Vagina (tissue), 2 donors: ENCODE measurements around the gene JOSD2. TPM values are rescaled to one million over a fixed set of nuclear protein-coding genes. Genes with fewer than 3 reads are reported as not detected.

Source experiments
- DNase-seq, 2 donors: peaks; one replicate each; pipeline ENCODE4 v3.0.0-alpha.2; 2017; ENCODE audit errors: extremely low spot score in 2 of 2
- H3K27ac ChIP-seq: fragments of 200-600 bp; sonication (generic); one replicate; pipeline ENCODE4 v1.5.1; 2019
- H3K27me3 ChIP-seq: fragments of 200-600 bp; sonication (generic); one replicate; pipeline ENCODE4 v1.5.1; 2019
- H3K36me3 ChIP-seq, 2 donors: fragments of 200-600 bp; sonication (generic); one replicate each; pipeline ENCODE4 v1.5.1; 2017 to 2019
- H3K4me1 ChIP-seq: fragments of 200-600 bp; sonication (generic); one replicate; pipeline ENCODE4 v1.5.1; 2019
- H3K4me3 ChIP-seq, 2 donors: fragments of 200-600 bp; sonication (generic); 1 replicate in 1 of 2; 2 replicates in 1 of 2; pipeline ENCODE4 v1.5.1; 2016 to 2019
- H3K9me3 ChIP-seq: fragments of 200-600 bp; sonication (generic); one replicate; pipeline ENCODE4 v1.5.1; 2019
- CTCF ChIP-seq, 3 experiments: fragments of 450-650 bp in 2 of 3; fragments of 200-600 bp in 1 of 3; sonication (generic) in 1 of 3; IDR thresholded peaks; one replicate each; pipeline ENCODE4 v1.5.1; 2017 to 2019; ENCODE audit warnings: antibody characterized with exemption in 3 of 3, mild to moderate bottlenecking in 2 of 3, moderate library complexity in 2 of 3
- POLR2A ChIP-seq, 2 donors: fragments of 450-650 bp; IDR thresholded peaks; one replicate each; pipeline ENCODE4 v1.6.1; 2017; ENCODE audit warnings: antibody characterized with exemption in 2 of 2, mild to moderate bottlenecking in 2 of 2, moderate library complexity in 2 of 2
- POLR2AphosphoS5 ChIP-seq, 2 donors: sonication (generic); formaldehyde crosslinking; IDR thresholded peaks; one replicate each; pipeline ENCODE4 v1.9.0; 2017; ENCODE audit warnings: antibody characterized with exemption in 2 of 2, mild to moderate bottlenecking in 2 of 2, low read depth in 1 of 2; ENCODE audit not compliant: insufficient read depth in 1 of 2
- intact Hi-C: fragments of 100-400 bp; cut with DNase I; formaldehyde crosslinking; loops from one replicate; pipeline ENCODE4 v1.15.1; 2023
- total RNA-seq: library from RNA; depleted of rRNA; stranded (reverse); fragments of >200 nt; gene quantifications from one replicate; pipeline ENCODE4 v1.2.3, GENCODE V29; 2016

JOSD2 gene
- total RNA-seq, 1 donor from 2014 or later = 60.9 TPM

GRCh38 chr19:50500060-50500752, 10.8 kb downstream of the JOSD2 start:
- Histone ChIP-seq H3K27me3 (no peaks in the 10 kb centered on the region), H3K27ac (no peak overlapping the region), H3K36me3 (no peaks in the 10 kb centered on the region), H3K9me3 (no peaks in the 10 kb centered on the region), H3K4me3 (no peak overlapping the region), H3K4me1 (no peaks in the 10 kb centered on the region)
- TF ChIP-seq POLR2AphosphoS5 (IDR thresholded peaks at IDR 0.05; ENCODE audit: insufficient read depth in 1 of 2, low read depth in 1 of 2) (no peak), POLR2A (IDR thresholded peaks at IDR 0.05) (no peak), CTCF (IDR thresholded peaks at IDR 0.05) (no peak)
- no peak for DNase-seq
- intact Hi-C loops = no loop called here

GRCh38 chr19:50498219-50499056, 12.6 kb downstream of the JOSD2 start:
- Histone ChIP-seq H3K4me3 (no peak overlapping the region), H3K27me3 (no peaks in the 10 kb centered on the region), H3K9me3 (no peaks in the 10 kb centered on the region), H3K27ac (no peak overlapping the region), H3K36me3 (no peaks in the 10 kb centered on the region), H3K4me1 (no peaks in the 10 kb centered on the region)
- intact Hi-C loops = no loop called here
- DNase-seq = no peak
- TF ChIP-seq CTCF (IDR thresholded peaks at IDR 0.05) (no peak), POLR2A (IDR thresholded peaks at IDR 0.05) (no peak), POLR2AphosphoS5 (IDR thresholded peaks at IDR 0.05; ENCODE audit: insufficient read depth in 1 of 2, low read depth in 1 of 2) (no peak)

- intact Hi-C loops = no loop called here
- Histone ChIP-seq H3K4me1 (no peaks in the 10 kb centered on the region), H3K27ac (no peak overlapping the region), H3K4me3 (no peak overlapping the region), H3K27me3 (no peaks in the 10 kb centered on the region), H3K9me3 (no peaks in the 10 kb centered on the region), H3K36me3 (no peaks in the 10 kb centered on the region)
- TF ChIP-seq POLR2A (IDR thresholded peaks at IDR 0.05) (no peak), CTCF (IDR thresholded peaks at IDR 0.05) (no peak), POLR2AphosphoS5 (IDR thresholded peaks at IDR 0.05; ENCODE audit: insufficient read depth in 1 of 2, low read depth in 1 of 2) (no peak)
- DNase-seq = no peak
Observed at GRCh38 chr19:50497022-50497405, 14.0 kb downstream of the JOSD2 start.

GRCh38 chr19:50496189-50497021, 14.6 kb downstream of the JOSD2 start:
- no peak for DNase-seq
- H3K27ac ChIP-seq = no peak overlapping the region
- TF ChIP-seq POLR2A (IDR thresholded peaks at IDR 0.05) (no peak), CTCF (IDR thresholded peaks at IDR 0.05) (no peak), POLR2AphosphoS5 (IDR thresholded peaks at IDR 0.05; ENCODE audit: insufficient read depth in 1 of 2, low read depth in 1 of 2) (no peak)
- no peaks in the 10 kb centered on the region for H3K36me3 ChIP-seq
- no peaks in the 10 kb centered on the region for H3K9me3 ChIP-seq
- H3K4me3 ChIP-seq = no peak overlapping the region
- no peaks in the 10 kb centered on the region for H3K4me1 ChIP-seq
- intact Hi-C loops = no loop called here
- no peaks in the 10 kb centered on the region for H3K27me3 ChIP-seq
